GM18870 (cell line): ENCODE results near the gene HEG1.
A peak's percentile ranks its signal among the peaks of the same experiment; 100 is the strongest.

Source experiments
- ATAC-seq: cut with Tn5 transposase; IDR thresholded peaks from one replicate; pipeline ENCODE4 v1.9.1; 2021; ENCODE audit warnings: moderate library complexity; ENCODE audit not compliant: unreplicated experiment

HEG1 gene

DNA sequence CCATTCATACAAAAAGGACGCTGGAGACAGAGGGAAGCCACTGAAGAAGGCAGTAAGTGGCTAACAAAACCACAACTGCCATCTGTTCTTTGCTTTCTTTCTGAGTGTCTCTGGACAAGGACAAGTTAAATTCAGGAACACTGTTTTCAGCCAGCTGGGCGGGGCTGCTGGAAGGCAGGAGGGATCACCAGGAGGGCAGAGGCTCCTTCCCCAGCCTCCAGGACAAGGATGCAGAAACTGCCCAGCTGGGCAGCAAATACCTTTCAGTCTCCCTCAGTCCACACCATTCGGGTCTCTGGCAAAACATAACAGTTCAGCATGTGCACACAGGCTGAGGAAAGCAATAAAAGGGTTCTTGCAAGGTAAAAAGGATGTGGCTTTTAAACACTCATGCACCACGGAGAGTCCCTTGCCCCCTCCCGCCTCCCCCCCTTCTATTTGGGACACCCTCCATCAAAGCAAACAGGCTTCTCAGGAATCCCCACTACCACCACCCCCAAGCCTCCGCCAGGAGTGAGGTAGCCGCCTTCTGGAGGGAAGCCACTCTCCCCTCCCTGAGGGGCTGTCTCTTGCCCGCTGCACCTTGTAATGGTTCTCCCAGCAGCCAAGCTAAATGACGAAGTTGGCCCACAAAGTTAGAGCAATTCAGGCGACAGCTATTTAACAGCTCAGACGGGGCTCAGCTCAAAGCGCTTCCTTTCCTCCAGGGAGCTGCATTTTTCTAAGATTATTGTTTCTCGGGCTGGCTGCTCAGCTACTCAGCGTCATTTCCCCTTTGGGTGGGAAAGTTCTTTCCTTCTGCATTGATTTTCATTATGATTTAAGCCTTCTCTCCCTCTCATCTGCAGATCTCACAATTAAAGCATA is 3.8 kb downstream of the HEG1 start:
- peak; percentile 35 for ATAC-seq

DNA sequence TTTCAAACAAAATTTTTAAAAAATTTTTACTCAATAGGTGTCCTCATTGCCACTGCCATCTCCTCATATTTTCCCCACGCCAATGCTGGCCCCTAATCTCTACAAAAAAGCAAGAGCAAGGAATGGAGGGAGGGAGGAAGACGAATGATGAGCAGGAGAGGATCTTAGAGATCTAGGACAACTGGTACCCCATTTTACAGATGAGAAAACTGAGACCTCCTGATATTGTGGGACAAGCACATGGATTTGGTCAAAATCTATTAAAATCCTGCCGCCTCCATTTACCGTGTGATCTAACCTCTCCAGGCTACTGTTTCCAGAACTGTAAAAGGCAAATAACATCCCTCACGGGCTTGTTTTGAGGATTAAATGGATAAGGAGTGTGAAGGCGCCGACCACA is 4.6 kb downstream of the HEG1 start:
- no peak for ATAC-seq

DNA sequence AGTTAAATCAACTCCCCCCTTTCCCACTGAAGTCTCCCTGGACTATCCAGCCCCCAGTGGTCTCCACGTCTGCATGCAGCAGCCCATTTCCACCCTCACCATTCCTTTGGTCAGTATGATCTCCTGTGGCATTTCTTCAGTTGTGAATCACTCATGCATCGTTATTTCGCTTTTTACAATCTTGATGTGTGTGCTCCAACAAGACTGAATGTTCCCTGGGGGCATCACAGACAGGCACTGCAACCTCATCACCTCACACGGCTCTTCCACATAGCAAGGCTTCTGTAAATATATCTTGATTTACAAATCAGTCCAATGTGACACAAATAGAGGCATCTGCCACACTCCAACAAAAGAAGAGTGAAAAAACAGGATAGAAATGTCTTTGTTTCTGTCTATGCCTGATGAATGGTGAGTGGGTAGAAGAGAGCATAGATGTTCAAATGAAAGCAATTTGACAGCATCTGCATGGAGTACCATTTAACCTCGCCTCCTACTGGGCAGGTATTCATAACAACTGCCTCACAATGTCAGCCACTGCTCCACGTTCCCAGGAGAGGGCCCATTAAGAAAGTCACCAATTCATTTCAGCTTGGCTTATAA is 5.2 kb downstream of the HEG1 start:
- ATAC-seq, result no peak

GRCh38 chr3:125048282-125048681 is 7.5 kb downstream of the HEG1 start:
- no peak for ATAC-seq

DNA sequence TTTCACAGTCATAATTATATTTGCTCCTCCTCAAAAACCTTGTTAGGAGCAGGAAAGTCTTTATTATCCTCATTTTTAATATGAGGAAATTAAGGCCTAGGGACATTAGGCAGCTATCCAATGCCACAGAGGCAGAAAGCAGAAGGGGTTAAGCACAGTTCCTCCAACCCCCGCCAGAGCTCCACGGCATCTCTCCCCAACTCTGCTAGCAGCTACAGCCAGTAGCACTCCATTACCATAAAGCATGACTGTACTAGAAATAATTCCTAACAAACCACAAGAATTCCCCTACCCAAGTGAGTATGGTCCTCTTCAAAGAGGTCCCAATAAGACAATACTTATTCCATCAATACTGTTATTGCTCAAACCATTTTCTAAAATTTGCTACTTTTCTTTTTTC is 9.8 kb downstream of the HEG1 start:
- ATAC-seq, result no peak

- no peak for ATAC-seq
Observed at GRCh38 chr3:125045194-125045593, 10.6 kb downstream of the HEG1 start.

DNA sequence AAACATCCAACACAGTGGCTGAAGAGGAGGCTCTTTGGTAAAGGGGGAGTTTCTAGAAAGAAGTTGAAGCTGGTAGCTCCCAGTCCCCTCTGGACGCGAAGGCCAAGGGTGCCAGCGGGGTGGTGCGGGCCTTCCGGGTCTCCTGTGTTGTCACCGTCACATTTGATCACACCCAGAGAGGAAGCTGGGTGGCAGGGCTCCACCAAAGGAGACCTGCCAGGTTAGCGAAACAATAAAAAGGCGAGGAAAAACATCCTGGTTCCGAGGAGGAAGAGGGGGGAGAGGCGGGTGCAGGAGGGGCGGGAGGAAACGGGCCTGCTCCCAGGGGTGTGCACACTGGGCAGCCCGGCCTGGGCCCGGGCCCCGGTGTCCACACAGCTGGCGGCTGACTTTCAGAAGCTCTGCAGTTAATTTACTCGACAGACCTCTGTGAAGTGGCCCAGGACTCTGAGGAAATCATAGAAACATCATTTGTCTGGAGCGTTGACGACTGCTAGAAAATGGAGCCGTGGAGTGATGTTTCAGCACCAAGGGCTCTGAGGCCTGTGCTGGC is 12.1 kb downstream of the HEG1 start:
- ATAC-seq, result no peak

- ATAC-seq, result no peak
Observed at GRCh38 chr3:125042725-125043406, 12.9 kb downstream of the HEG1 start.

- no peak for ATAC-seq
Observed at GRCh38 chr3:125039131-125040100, 16.4 kb downstream of the HEG1 start.

DNA sequence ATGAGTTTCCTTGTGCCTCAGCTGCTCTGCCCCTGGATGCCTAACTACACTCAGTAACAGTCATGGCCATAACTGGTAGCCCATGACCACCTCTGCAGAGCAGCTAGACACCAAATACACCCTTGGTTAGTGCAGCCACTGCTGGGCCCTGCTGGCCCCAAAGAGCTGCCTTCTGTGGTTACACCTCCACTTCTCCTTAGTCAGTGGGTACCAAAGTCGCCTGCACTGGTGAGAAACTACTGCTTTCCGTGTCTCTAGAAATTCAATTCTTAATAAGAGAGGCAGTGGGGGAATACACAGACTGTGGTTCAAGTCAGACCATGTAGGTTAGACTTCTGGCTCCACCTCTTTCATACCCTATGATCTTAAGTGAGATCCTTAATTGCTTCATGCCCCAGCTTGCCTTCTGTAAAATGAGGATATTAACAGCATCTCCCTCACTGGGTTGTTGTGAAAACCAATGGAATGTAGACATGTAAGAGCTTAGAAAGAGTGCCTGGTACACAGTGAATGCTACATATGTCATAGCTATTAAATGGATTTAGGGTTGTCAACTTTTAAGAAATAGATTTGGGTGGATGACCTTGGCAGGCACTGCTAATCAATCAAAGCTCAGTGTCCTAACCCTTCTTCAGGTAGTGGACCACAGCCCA is 18.2 kb downstream of the HEG1 start:
- ATAC-seq, result no peak

DNA sequence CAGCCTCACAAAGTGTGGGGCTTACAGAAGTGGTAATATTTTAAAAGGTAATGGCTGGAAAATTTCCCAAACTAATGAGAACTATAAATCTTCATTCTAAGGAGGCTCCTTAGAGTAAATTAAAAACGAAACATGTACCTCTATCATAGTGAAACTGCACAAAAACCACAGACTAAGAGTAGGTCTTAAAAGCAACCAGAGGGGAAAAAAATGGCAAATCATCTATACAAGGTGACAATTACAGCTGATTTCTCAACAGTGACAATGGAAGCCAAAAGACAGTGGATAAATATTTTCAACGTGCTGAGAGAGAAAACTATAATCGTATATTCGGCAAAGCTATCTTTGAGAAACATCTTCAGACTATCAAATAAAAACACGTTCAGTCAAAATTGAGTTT is 20.6 kb downstream of the HEG1 start:
- ATAC-seq, result peak; percentile 76

- ATAC-seq, result no peak
Observed at GRCh38 chr3:125033616-125034015, 22.2 kb downstream of the HEG1 start.

DNA sequence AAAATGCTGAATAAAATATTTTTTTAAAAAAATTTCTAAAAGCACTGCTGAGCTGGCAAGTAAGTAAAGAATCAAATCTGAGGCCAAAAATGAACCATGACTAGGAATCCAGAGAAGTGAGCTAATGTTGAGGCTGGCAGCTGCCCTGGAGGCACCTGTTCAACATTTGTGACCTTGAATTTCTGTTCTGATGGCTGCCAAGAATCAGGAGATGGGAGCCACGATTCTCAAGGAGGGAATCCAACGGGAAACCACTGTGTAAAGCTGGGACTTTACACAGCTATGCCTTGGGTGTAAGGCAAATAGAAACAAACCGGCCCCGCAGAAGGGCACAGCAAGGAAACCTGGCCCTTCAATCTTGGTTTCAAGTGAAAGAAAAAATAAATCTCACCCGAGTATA is 22.7 kb downstream of the HEG1 start:
- ATAC-seq, result no peak

DNA sequence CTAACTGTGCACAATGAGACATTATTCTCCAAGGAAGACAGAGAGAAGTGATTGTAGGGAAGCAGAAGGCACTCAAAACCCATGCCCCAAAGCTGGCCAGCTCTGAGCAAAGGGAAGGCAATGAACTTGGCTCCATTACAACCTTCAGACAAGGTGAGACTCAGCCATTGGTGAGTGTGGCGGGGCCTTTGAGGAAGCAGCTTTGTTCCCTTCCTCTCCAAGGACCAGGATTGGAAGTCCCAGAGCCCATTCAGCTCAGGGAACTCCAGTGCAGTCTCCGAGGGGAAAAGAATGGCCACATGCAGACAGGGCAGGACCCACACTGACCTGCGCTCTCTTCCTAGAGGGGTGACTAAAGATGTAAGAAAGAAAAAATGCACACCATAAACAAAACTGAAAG is 23.1 kb downstream of the HEG1 start:
- ATAC-seq, result no peak

DNA sequence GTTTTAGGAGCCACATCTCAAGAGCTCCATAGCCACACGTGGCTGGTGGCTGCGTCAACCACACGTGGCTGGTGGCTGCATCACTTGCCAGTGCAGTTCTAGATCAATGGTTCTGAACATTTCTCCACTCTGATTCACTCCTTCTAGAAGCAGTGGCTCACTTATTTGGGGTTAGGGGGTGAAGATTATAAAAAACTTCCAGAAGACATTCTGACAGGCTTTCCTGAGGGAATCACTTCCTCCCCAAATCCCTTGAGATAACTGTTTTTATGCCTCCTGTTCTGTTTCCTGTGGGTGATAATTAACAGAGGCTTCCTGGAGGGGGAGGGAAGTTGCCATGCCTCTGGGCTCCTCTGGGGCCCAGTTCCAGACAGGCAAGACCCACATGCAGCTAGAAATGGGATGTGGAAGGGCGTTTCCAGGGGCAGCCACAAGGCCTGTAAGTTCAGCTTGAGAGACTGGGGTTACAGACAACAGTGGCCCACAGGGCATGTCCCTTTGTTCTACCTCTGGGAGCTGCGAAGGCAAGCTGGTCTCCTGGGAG is 23.6 kb downstream of the HEG1 start:
- no peak for ATAC-seq

DNA sequence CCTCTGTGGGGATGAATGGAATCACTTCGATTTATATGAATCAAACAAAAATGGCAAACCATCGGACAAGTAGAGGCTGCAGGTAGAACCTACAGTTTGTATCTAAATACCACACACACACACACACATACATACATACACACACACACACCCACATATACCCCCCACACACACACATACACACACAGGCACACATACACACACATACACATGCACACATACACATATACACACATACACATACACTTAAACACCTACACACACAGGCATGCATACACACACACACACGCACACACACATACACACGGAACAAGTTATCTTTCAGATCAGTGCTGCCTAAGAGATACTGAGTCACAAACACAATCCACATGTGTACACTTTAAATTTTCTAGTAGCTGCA is 24.3 kb downstream of the HEG1 start:
- no peak for ATAC-seq

- ATAC-seq, result no peak
Observed at GRCh38 chr3:125028657-125029056, 27.1 kb downstream of the HEG1 start.

DNA sequence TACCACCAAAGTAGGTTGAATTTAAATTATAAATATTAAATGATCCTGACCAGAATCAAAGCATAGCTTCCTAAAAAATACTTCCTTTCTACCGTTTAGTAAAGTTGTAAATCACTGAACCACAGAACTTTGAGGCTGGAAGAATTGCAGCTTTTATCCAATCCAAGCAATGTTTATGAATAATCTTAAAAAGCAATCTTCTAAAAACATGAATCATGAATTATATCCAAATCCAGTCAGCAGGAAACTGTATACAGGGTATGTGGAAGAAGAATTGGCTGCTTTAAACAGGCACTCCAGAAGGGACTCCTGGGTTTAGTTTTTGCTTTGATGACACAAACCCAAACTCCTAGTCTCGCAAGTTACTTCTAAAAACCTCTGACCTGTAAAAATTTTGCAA is 30.2 kb downstream of the HEG1 start:
- no peak for ATAC-seq

- no peak for ATAC-seq
Observed at GRCh38 chr3:125024817-125025216, 31.0 kb downstream of the HEG1 start.
